ENCODE data around the gene MAL. TPM values are rescaled to one million over a fixed set of nuclear protein-coding genes. Genes with fewer than 3 reads are reported as not detected.

Gene MAL
- total RNA-seq, 3 donors from 2014 or later (not counting 1 experiment from before 2014, with no cell fraction given) = 0.54 to 3.3 (median 1.8) TPM

DNA sequence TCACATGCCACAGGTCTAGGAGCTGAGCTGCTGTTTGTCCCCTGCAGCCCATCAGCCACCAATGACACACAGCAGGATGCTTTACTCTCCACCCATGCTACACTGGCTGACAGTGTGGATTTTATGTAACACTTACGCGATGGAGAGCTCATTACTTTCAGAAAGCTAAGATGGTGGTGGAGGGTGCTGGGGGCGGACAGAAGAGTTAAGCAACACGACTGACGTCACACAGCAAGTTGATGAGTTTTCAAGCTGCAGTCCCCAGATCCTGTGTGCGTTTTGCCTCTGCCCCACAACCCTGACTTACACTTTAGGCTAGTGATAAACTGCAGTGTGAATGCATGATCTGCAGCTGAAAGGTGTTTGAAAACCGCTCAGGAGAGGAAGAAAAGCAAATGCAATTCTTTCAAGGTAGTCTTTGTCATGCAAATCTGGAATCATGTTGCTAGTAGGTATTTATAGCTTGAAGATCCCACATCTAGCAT lies 53.7 kb downstream of the MAL start:
- Mint-ChIP-seq H3K36me3 (no peaks in the 10 kb centered on the region), H3K4me3 (no peak overlapping the region)
- no peak for ATAC-seq

DNA sequence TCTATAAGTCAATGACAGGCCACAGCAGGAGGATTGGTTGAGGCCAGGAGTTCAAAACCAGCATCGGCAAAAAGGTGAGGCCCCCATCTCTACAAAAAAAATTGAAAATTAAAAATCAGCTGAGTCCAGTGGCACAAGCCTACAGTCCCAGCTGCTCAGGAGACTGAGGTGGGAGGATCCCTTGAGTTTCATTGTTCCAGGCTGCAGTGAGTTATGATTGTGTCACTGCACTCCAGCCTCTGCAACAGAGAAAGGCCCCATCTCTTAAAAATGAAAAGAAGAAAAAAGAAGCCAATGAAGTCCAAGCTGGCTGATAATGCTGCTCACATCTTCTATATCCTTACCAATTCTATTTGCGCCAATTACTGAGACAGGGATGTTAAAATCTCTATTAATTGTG lies 57.0 kb downstream of the MAL start:
- H3K9me3 Mint-ChIP-seq = no peaks in the 10 kb centered on the region
- H3K4me1 Mint-ChIP-seq = peaks cover 0 to 2% of the 10 kb centered on the region in 2 donors
- 100% methylated on average over 1 of the region's 2 CpGs for WGBS (ENCODE audit: insufficient coverage)
- peaks cover 23% of the 10 kb centered on the region for H3K36me3 Mint-ChIP-seq
- Histone ChIP-seq H3K27me3 (ENCODE audit: control insufficient read depth, insufficient read depth, low read length) (no peaks in the 10 kb centered on the region), H3K4me3 (ENCODE audit: low read length) (no peak overlapping the region), H3K36me3 (ENCODE audit: control insufficient read depth, insufficient read depth, low read length) (peaks cover 22% of the 10 kb centered on the region), H3K4me1 (ENCODE audit: control insufficient read depth, insufficient read depth, low read length) (peaks cover under 1% of the 10 kb centered on the region), H3K27ac (ENCODE audit: low read length) (no peak overlapping the region), H3K9me3 (ENCODE audit: control insufficient read depth, insufficient read depth, low read length) (no peaks in the 10 kb centered on the region)
- no peak overlapping the region for H3K4me3 Mint-ChIP-seq
- H3K27me3 Mint-ChIP-seq (ENCODE audit: low read depth in 2 of 2) = peaks cover 7 to 10% of the 10 kb centered on the region in 2 donors
- no peak overlapping the region for H3K27ac Mint-ChIP-seq
- no peak for ATAC-seq
- TF ChIP-seq, protein P1, sequence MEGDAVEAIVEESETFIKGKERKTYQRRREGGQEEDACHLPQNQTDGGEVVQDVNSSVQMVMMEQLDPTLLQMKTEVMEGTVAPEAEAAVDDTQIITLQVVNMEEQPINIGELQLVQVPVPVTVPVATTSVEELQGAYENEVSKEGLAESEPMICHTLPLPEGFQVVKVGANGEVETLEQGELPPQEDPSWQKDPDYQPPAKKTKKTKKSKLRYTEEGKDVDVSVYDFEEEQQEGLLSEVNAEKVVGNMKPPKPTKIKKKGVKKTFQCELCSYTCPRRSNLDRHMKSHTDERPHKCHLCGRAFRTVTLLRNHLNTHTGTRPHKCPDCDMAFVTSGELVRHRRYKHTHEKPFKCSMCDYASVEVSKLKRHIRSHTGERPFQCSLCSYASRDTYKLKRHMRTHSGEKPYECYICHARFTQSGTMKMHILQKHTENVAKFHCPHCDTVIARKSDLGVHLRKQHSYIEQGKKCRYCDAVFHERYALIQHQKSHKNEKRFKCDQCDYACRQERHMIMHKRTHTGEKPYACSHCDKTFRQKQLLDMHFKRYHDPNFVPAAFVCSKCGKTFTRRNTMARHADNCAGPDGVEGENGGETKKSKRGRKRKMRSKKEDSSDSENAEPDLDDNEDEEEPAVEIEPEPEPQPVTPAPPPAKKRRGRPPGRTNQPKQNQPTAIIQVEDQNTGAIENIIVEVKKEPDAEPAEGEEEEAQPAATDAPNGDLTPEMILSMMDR (IDR thresholded peaks at IDR 0.05) = no peak
- intact Hi-C loops (cut with micrococcal nuclease) = no loop called here
- DNase-seq = no peak

More for the DNA sequence above, 53.7 kb downstream of the MAL start:
- TF ChIP-seq, protein P1 (IDR thresholded peaks at IDR 0.05) = no peak
- Histone ChIP-seq H3K27me3 (ENCODE audit: control insufficient read depth, insufficient read depth, low read length) (no peaks in the 10 kb centered on the region), H3K36me3 (ENCODE audit: control insufficient read depth, insufficient read depth, low read length) (no peaks in the 10 kb centered on the region), H3K4me3 (ENCODE audit: low read length) (no peak overlapping the region), H3K4me1 (ENCODE audit: control insufficient read depth, insufficient read depth, low read length) (peaks cover 31% of the 10 kb centered on the region), H3K9me3 (ENCODE audit: control insufficient read depth, insufficient read depth, low read length) (no peaks in the 10 kb centered on the region), H3K27ac (ENCODE audit: low read length) (no peak overlapping the region)
- Mint-ChIP-seq H3K27ac (no peak overlapping the region), H3K9me3 (no peaks in the 10 kb centered on the region), H3K4me1 (peaks cover 5 to 6% of the 10 kb centered on the region in 2 donors), H3K27me3 (ENCODE audit: low read depth in 2 of 2) (peaks cover 12 to 14% of the 10 kb centered on the region in 2 donors)
- 72% methylated on average over 7 of the region's 7 CpGs for WGBS (ENCODE audit: insufficient coverage)
- intact Hi-C loops (cut with micrococcal nuclease) = loop anchor here (5.0 kb wide), 1 partner anchor 128 kb away; the partner anchor contains the start of gene ZNF892
- DNase-seq = peak in 1 of 2 donors; percentile 49

DNA sequence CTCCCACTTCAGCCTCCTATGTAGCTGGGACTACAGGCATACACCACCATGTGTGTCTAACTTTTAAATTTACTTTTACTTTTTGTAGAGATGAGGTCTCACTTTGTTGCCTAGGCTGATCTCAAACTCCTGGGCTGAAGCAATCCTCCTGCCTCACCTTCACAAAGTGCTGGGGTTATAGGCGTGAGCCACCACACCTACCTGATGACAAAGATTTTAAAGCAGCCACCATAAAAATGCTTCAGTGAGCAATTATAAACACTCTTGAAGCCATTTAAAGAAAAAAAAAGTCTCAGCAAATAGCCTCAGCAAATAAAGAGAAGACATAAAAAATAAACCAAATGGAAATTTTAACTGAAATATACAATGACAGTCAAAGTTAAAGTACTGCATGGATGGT lies 60.5 kb downstream of the MAL start:
- Mint-ChIP-seq H3K36me3 (peaks cover 24% of the 10 kb centered on the region), H3K27ac (no peak overlapping the region)
- ATAC-seq = no peak

More for the DNA sequence above, 60.5 kb downstream of the MAL start:
- Histone ChIP-seq H3K36me3 (ENCODE audit: control insufficient read depth, insufficient read depth, low read length) (peaks cover 36% of the 10 kb centered on the region), H3K9me3 (ENCODE audit: control insufficient read depth, insufficient read depth, low read length) (no peaks in the 10 kb centered on the region), H3K4me1 (ENCODE audit: control insufficient read depth, insufficient read depth, low read length) (no peaks in the 10 kb centered on the region), H3K27me3 (ENCODE audit: control insufficient read depth, insufficient read depth, low read length) (no peaks in the 10 kb centered on the region), H3K27ac (ENCODE audit: low read length) (no peak overlapping the region), H3K4me3 (ENCODE audit: low read length) (no peak overlapping the region)
- WGBS (ENCODE audit: insufficient coverage) = 100% methylated on average over 1 of the region's 1 CpG
- no peak for DNase-seq
- Mint-ChIP-seq H3K9me3 (no peaks in the 10 kb centered on the region), H3K4me1 (no peaks in the 10 kb centered on the region), H3K27me3 (ENCODE audit: low read depth in 2 of 2) (no peaks in the 10 kb centered on the region), H3K4me3 (no peak overlapping the region)
- TF ChIP-seq, protein P1 (IDR thresholded peaks at IDR 0.05) = no peak
- intact Hi-C loops (cut with micrococcal nuclease) = no loop called here

Data from natural killer cell (primary cell).